Activated T-cell treated with anti-CD3 and anti-CD28 coated beads, Interleukin-2, amount 50 U/mL, for 4 hours (primary cell): ENCODE data around the gene PPFIA4. TPM values are rescaled to one million over a fixed set of nuclear protein-coding genes. Genes with fewer than 3 reads are reported as not detected.

Experiments
- ATAC-seq, 2 donors: fragments of 200-7000 bp; cut with Tn5 transposase; one replicate each; pipeline ENCODE4 v1.10.0; 2021
- DNase-seq: peaks from one replicate; pipeline ENCODE4 v3.0.0-alpha.2; 2020
- H3K27me3 Mint-ChIP-seq: one replicate; pipeline ENCODE4 v1.8.0; 2021; ENCODE audit warnings: low read depth, mixed read lengths
- H3K36me3 Mint-ChIP-seq: one replicate; pipeline ENCODE4 v1.8.0; 2022; ENCODE audit warnings: mixed read lengths; ENCODE audit not compliant: insufficient read depth
- H3K4me1 Mint-ChIP-seq: one replicate; pipeline ENCODE4 v1.8.0; 2021; ENCODE audit warnings: low read depth, mixed read lengths
- H3K4me3 Mint-ChIP-seq: one replicate; pipeline ENCODE4 v1.8.0; 2021; ENCODE audit warnings: mild to moderate bottlenecking, moderate library complexity, mixed read lengths
- H3K9me3 Mint-ChIP-seq: one replicate; pipeline ENCODE4 v1.8.0; 2021; ENCODE audit warnings: mixed read lengths
- total RNA-seq, 3 donors: library from RNA; stranded (reverse); gene quantifications; one replicate each; pipeline ENCODE4 v1.2.1, GENCODE V29; 2021

The PPFIA4 gene
- total RNA-seq, 3 donors from 2014 or later: 0.37 to 1.2 (median 0.82) TPM

- ATAC-seq (peak; percentile 37 to 38), DNase-seq (no peak)
- H3K4me3 Mint-ChIP-seq: no peak overlapping the region
- H3K36me3 Mint-ChIP-seq: no peaks in the 10 kb centered on the region
- H3K4me1 Mint-ChIP-seq: no peaks in the 10 kb centered on the region
- H3K9me3 Mint-ChIP-seq: no peaks in the 10 kb centered on the region
- H3K27me3 Mint-ChIP-seq: peaks cover 54% of the 10 kb centered on the region
Measured at GRCh38 chr1:203117611-203118575, 91.6 kb downstream of the PPFIA4 start.

DNA sequence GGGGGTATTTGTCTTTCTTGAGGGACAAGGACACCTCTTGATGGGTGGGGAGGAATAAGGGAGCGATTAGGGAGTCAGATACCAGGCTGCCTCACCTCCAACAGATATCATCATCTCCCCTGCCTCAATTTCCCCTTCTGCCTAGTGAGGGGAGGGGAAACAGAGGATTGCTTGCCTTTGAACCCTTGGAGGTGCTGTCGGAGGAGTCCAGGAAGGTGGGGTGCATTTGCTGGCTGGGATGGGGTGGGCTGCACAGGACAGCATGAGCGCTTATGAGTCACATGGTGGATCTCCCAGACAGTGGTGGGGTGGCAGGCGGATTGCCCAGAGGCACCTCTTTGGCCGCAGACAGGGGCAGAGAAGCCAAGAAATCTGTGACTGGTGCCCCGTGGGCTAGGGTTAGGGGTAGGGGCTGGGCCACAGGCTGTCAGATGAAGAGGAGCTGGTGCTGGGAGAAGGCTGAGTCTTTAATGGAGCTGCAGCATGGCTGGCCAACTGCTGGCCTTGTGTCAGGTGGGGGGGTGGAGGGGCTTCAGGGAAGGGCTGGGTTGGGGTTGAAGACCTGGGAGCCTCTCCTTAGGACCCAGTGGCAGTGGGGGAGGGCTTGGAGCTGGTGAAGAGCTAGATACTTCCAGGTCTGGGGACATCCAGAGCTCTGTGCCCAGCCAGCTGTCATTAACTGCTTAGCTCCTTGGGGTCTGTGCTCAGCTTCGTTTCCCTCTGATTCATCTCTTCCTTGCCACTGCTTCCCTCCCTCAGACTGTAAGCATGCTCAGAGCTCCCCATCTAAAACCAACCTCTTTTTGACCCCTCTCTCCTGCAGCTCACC is 94.2 kb downstream of the PPFIA4 start:
- Mint-ChIP-seq H3K9me3 (no peaks in the 10 kb centered on the region), H3K27me3 (peaks cover 65% of the 10 kb centered on the region), H3K4me1 (no peaks in the 10 kb centered on the region), H3K4me3 (no peak overlapping the region), H3K36me3 (no peaks in the 10 kb centered on the region)
- no peak for ATAC-seq
- no peak for DNase-seq

GRCh38 chr1:203121186-203122015 is 95.1 kb downstream of the PPFIA4 start:
- ATAC-seq: no peak
- H3K9me3 Mint-ChIP-seq: no peaks in the 10 kb centered on the region
- H3K4me1 Mint-ChIP-seq: no peaks in the 10 kb centered on the region
- no peak for DNase-seq
- H3K4me3 Mint-ChIP-seq: no peak overlapping the region
- H3K27me3 Mint-ChIP-seq: peaks cover 66% of the 10 kb centered on the region
- H3K36me3 Mint-ChIP-seq: no peaks in the 10 kb centered on the region

- DNase-seq (no peak), ATAC-seq (no peak)
- Mint-ChIP-seq H3K27me3 (peaks cover 70% of the 10 kb centered on the region), H3K4me3 (no peak overlapping the region), H3K4me1 (peaks cover 4% of the 10 kb centered on the region), H3K36me3 (no peaks in the 10 kb centered on the region), H3K9me3 (no peaks in the 10 kb centered on the region)
Measured at GRCh38 chr1:203122159-203122558, 95.9 kb downstream of the PPFIA4 start.

DNA sequence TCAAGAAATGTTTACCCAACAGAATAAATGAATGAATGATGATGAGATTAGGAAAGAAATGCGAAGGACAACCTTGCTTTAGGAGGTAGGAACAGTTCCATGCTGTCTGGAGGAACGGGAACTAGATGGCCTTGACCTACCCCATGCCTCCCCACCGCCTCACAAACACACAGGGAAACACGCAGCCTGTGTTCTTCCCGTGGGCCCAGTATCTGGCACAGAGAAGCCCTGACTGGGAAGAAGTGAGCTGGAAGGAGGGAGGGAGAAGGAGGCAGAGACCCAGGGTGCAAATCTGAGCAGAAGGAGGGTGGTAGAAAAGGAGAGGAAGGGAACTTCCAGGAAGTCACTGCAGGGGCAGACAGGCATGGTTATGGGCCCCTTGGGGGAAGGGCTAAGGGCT is 97.7 kb downstream of the PPFIA4 start:
- DNase-seq (no peak), ATAC-seq (no peak)
- peaks cover 8% of the 10 kb centered on the region for H3K4me1 Mint-ChIP-seq
- H3K36me3 Mint-ChIP-seq: no peaks in the 10 kb centered on the region
- H3K27me3 Mint-ChIP-seq: peaks cover 73% of the 10 kb centered on the region
- no peaks in the 10 kb centered on the region for H3K9me3 Mint-ChIP-seq
- H3K4me3 Mint-ChIP-seq: no peak overlapping the region

- no peak for DNase-seq
- Mint-ChIP-seq H3K9me3 (no peaks in the 10 kb centered on the region), H3K36me3 (no peaks in the 10 kb centered on the region), H3K27me3 (peaks cover 77% of the 10 kb centered on the region), H3K4me1 (peaks cover 8% of the 10 kb centered on the region), H3K4me3 (no peak overlapping the region)
- no peak for ATAC-seq
Measured at GRCh38 chr1:203124546-203125317, 98.4 kb downstream of the PPFIA4 start.

- Mint-ChIP-seq H3K27me3 (peaks cover 64% of the 10 kb centered on the region), H3K4me3 (no peak overlapping the region), H3K4me1 (peaks cover 8% of the 10 kb centered on the region), H3K9me3 (no peaks in the 10 kb centered on the region), H3K36me3 (no peaks in the 10 kb centered on the region)
- ATAC-seq: no peak
- DNase-seq: no peak
Measured at GRCh38 chr1:203126151-203126865, 100.0 kb downstream of the PPFIA4 start.

DNA sequence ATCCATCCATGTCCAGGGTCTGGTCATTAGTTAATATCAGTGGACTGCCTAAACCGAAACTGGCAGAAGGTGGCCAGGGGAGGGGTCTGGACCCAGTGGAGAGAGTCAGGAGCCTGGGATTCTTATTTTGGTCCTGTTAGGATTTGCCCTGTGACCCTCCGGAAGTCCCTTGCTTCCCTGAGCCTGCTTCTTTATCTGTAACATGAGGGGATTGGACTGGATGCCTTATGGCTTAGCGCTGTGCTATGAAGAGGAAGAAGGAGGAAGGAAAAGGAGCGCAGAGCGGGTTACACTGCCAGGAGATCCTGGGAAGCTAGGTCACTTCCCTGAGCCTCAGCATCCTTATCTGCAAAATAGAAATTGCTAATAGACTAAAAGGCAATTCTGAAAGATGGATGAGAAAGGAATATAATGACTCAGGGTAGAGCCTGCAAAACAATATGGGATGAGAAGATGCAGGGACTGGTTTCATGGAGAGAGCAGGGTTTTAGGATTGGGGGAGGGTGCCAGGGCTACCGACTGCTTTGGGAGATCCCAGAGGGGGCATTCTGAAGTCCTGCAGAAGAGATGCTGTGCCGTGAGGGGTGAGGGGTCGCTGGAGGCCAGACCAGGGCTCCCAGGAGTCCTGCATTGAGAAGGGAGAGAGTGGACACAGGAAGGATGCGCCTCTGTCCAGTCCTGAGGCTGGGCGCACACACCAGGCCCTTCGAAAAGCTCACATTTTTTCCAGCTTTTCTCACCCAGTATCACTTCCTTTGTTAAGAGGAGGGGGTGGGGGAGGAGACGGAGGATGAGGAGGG is 100.8 kb downstream of the PPFIA4 start:
- no peaks in the 10 kb centered on the region for H3K36me3 Mint-ChIP-seq
- no peak for DNase-seq
- no peaks in the 10 kb centered on the region for H3K9me3 Mint-ChIP-seq
- peaks cover 8% of the 10 kb centered on the region for H3K4me1 Mint-ChIP-seq
- ATAC-seq: no peak
- no peak overlapping the region for H3K4me3 Mint-ChIP-seq
- H3K27me3 Mint-ChIP-seq: peaks cover 59% of the 10 kb centered on the region

GRCh38 chr1:203127666-203128430 is 101.6 kb downstream of the PPFIA4 start, which contains the start of gene ADORA1:
ADORA1 (plus strand) TSS chr1:203127726; CDS start chr1:203128842, 1,116 bp downstream.
- ATAC-seq (peak; percentile 56 to 60), DNase-seq (no peak)
- Mint-ChIP-seq H3K4me3 (peak within 1 kb of the TSS; percentile 26), H3K36me3 (no peaks in the 10 kb centered on the region), H3K27me3 (peaks cover 51% of the 10 kb centered on the region), H3K4me1 (peaks cover 8% of the 10 kb centered on the region), H3K9me3 (no peaks in the 10 kb centered on the region)

DNA sequence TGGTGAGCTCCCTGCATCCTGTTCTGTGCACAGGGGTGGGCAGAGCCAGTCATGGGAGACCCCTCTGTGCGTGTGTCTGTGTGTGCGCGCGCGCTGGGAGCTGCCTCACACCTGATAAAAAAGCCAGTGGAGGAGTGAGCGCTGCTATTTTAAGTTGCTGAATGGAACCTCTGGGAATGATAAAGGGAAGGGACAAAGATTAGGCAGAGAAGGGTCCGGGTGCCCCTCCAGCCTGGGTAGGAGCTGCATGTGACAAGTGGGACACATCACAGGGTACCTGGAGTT is 102.1 kb downstream of the PPFIA4 start:
- Mint-ChIP-seq H3K9me3 (no peaks in the 10 kb centered on the region), H3K36me3 (no peaks in the 10 kb centered on the region), H3K4me1 (peaks cover 8% of the 10 kb centered on the region), H3K27me3 (peaks cover 51% of the 10 kb centered on the region), H3K4me3 (no peak overlapping the region)
- ATAC-seq (no peak), DNase-seq (no peak)
